Measurements from ENCODE around the gene SERPINB5. TPM values are rescaled to one million over a fixed set of nuclear protein-coding genes. Genes with fewer than 3 reads are reported as not detected.

SERPINB5 gene
- total and polyA plus RNA-seq, 2 experiments from 2014 or later = 0.16 TPM; not detected in 1

DNA sequence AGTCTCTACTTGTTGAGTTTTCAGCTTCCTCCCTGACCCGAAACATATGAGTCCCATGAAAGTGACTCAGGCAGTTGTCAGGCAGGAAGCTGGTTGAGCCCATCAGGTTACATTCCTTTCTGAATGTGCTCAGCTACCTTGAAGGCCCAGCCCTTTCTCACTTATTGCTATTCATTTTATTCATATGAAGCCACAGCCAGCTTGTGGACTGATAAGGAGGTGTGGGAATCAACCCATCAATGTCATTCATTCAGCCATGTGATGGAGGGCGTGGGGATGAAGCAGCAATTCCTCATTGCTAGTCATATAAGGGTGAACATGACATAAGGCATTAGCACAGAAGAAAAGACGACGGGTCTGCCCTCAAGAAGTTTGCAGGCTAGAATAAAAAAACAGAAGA is 49.2 kb upstream of the SERPINB5 start:
- DNase-seq (ENCODE audit: low spot score) = peak; percentile 51
- no peak overlapping the region for H3K27ac ChIP-seq (ENCODE audit: low read depth)
- H3K4me1 ChIP-seq (ENCODE audit: insufficient read depth) = no peaks in the 10 kb centered on the region
- H3K4me3 ChIP-seq = no peak overlapping the region
- no peaks in the 10 kb centered on the region for H3K9me3 Mint-ChIP-seq
- H3K27ac Mint-ChIP-seq = no peak overlapping the region
- H2AFZ ChIP-seq = no peak overlapping the region
- peaks cover 10% of the 10 kb centered on the region for H3K4me1 Mint-ChIP-seq
- H3K9me2 ChIP-seq (ENCODE audit: insufficient read depth) = no peaks in the 10 kb centered on the region
- H3K36me3 Mint-ChIP-seq (ENCODE audit: low read depth) = no peaks in the 10 kb centered on the region
- H3K4me3 Mint-ChIP-seq = no peak overlapping the region
- no peaks in the 10 kb centered on the region for H3K27me3 ChIP-seq (ENCODE audit: insufficient read depth)
- H4K20me1 ChIP-seq (replicated peaks; ENCODE audit: insufficient read depth) = no peaks in the 10 kb centered on the region
- H3K79me2 ChIP-seq (replicated peaks; ENCODE audit: insufficient read depth) = no peaks in the 10 kb centered on the region
- H3F3A ChIP-seq (replicated peaks; ENCODE audit: low read depth) = no peaks in the 10 kb centered on the region
- no peak for ATAC-seq
- no peaks in the 10 kb centered on the region for H3K36me3 ChIP-seq (ENCODE audit: insufficient read depth)
- TF ChIP-seq, protein P1, sequence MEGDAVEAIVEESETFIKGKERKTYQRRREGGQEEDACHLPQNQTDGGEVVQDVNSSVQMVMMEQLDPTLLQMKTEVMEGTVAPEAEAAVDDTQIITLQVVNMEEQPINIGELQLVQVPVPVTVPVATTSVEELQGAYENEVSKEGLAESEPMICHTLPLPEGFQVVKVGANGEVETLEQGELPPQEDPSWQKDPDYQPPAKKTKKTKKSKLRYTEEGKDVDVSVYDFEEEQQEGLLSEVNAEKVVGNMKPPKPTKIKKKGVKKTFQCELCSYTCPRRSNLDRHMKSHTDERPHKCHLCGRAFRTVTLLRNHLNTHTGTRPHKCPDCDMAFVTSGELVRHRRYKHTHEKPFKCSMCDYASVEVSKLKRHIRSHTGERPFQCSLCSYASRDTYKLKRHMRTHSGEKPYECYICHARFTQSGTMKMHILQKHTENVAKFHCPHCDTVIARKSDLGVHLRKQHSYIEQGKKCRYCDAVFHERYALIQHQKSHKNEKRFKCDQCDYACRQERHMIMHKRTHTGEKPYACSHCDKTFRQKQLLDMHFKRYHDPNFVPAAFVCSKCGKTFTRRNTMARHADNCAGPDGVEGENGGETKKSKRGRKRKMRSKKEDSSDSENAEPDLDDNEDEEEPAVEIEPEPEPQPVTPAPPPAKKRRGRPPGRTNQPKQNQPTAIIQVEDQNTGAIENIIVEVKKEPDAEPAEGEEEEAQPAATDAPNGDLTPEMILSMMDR (conservative IDR thresholded peaks at IDR 0.05; ENCODE audit: low read depth in 2 of 2) = no peak
- TF ChIP-seq POLR2AphosphoS5 (IDR thresholded peaks at IDR 0.05; ENCODE audit: low read depth) (no peak), JUNB (IDR thresholded peaks at IDR 0.05; ENCODE audit: unreplicated experiment) (no peak), NANOG (IDR thresholded peaks at IDR 0.05; ENCODE audit: borderline replicate concordance) (no peak), EZH2phosphoT487 (IDR thresholded peaks at IDR 0.05; ENCODE audit: unreplicated experiment) (no peak), STAT1 (IDR thresholded peaks at IDR 0.05; ENCODE audit: unreplicated experiment) (no peak), EZH2 (IDR thresholded peaks at IDR 0.05; ENCODE audit: low read depth, unreplicated experiment) (no peak), ZNF114 (CRISPR knock-in tag; IDR thresholded peaks at IDR 0.05) (no peak), ZNF331 (CRISPR knock-in tag; IDR thresholded peaks at IDR 0.05; ENCODE audit: low read depth) (no peak), CREB1 (CRISPR knock-in tag; IDR thresholded peaks at IDR 0.05; ENCODE audit: low read depth) (no peak)
- TF ChIP-seq, protein P2, sequence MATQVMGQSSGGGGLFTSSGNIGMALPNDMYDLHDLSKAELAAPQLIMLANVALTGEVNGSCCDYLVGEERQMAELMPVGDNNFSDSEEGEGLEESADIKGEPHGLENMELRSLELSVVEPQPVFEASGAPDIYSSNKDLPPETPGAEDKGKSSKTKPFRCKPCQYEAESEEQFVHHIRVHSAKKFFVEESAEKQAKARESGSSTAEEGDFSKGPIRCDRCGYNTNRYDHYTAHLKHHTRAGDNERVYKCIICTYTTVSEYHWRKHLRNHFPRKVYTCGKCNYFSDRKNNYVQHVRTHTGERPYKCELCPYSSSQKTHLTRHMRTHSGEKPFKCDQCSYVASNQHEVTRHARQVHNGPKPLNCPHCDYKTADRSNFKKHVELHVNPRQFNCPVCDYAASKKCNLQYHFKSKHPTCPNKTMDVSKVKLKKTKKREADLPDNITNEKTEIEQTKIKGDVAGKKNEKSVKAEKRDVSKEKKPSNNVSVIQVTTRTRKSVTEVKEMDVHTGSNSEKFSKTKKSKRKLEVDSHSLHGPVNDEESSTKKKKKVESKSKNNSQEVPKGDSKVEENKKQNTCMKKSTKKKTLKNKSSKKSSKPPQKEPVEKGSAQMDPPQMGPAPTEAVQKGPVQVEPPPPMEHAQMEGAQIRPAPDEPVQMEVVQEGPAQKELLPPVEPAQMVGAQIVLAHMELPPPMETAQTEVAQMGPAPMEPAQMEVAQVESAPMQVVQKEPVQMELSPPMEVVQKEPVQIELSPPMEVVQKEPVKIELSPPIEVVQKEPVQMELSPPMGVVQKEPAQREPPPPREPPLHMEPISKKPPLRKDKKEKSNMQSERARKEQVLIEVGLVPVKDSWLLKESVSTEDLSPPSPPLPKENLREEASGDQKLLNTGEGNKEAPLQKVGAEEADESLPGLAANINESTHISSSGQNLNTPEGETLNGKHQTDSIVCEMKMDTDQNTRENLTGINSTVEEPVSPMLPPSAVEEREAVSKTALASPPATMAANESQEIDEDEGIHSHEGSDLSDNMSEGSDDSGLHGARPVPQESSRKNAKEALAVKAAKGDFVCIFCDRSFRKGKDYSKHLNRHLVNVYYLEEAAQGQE (IDR thresholded peaks at IDR 0.05; ENCODE audit: unreplicated experiment) = no peak
- TF ChIP-seq, protein P3, sequence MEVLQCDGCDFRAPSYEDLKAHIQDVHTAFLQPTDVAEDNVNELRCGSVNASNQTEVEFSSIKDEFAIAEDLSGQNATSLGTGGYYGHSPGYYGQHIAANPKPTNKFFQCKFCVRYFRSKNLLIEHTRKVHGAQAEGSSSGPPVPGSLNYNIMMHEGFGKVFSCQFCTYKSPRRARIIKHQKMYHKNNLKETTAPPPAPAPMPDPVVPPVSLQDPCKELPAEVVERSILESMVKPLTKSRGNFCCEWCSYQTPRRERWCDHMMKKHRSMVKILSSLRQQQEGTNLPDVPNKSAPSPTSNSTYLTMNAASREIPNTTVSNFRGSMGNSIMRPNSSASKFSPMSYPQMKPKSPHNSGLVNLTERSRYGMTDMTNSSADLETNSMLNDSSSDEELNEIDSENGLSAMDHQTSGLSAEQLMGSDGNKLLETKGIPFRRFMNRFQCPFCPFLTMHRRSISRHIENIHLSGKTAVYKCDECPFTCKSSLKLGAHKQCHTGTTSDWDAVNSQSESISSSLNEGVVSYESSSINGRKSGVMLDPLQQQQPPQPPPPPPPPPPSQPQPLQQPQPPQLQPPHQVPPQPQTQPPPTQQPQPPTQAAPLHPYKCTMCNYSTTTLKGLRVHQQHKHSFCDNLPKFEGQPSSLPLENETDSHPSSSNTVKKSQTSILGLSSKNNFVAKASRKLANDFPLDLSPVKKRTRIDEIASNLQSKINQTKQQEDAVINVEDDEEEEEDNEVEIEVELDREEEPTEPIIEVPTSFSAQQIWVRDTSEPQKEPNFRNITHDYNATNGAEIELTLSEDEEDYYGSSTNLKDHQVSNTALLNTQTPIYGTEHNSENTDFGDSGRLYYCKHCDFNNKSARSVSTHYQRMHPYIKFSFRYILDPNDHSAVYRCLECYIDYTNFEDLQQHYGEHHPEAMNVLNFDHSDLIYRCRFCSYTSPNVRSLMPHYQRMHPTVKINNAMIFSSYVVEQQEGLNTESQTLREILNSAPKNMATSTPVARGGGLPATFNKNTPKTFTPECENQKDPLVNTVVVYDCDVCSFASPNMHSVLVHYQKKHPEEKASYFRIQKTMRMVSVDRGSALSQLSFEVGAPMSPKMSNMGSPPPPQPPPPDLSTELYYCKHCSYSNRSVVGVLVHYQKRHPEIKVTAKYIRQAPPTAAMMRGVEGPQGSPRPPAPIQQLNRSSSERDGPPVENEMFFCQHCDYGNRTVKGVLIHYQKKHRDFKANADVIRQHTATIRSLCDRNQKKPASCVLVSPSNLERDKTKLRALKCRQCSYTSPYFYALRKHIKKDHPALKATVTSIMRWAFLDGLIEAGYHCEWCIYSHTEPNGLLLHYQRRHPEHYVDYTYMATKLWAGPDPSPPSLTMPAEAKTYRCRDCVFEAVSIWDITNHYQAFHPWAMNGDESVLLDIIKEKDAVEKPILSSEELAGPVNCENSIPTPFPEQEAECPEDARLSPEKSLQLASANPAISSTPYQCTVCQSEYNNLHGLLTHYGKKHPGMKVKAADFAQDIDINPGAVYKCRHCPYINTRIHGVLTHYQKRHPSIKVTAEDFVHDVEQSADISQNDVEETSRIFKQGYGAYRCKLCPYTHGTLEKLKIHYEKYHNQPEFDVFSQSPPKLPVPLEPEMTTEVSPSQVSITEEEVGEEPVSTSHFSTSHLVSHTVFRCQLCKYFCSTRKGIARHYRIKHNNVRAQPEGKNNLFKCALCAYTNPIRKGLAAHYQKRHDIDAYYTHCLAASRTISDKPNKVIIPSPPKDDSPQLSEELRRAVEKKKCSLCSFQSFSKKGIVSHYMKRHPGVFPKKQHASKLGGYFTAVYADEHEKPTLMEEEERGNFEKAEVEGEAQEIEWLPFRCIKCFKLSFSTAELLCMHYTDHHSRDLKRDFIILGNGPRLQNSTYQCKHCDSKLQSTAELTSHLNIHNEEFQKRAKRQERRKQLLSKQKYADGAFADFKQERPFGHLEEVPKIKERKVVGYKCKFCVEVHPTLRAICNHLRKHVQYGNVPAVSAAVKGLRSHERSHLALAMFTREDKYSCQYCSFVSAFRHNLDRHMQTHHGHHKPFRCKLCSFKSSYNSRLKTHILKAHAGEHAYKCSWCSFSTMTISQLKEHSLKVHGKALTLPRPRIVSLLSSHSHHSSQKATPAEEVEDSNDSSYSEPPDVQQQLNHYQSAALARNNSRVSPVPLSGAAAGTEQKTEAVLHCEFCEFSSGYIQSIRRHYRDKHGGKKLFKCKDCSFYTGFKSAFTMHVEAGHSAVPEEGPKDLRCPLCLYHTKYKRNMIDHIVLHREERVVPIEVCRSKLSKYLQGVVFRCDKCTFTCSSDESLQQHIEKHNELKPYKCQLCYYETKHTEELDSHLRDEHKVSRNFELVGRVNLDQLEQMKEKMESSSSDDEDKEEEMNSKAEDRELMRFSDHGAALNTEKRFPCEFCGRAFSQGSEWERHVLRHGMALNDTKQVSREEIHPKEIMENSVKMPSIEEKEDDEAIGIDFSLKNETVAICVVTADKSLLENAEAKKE (CRISPR knock-in tag; IDR thresholded peaks at IDR 0.05) = no peak
- TF ChIP-seq, protein P4, sequence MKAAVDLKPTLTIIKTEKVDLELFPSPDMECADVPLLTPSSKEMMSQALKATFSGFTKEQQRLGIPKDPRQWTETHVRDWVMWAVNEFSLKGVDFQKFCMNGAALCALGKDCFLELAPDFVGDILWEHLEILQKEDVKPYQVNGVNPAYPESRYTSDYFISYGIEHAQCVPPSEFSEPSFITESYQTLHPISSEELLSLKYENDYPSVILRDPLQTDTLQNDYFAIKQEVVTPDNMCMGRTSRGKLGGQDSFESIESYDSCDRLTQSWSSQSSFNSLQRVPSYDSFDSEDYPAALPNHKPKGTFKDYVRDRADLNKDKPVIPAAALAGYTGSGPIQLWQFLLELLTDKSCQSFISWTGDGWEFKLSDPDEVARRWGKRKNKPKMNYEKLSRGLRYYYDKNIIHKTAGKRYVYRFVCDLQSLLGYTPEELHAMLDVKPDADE (IDR thresholded peaks at IDR 0.05) = no peak
- no peak overlapping the region for H3K4me2 ChIP-seq
- H3K27me3 Mint-ChIP-seq (ENCODE audit: insufficient read depth, low read depth, poor library complexity) = peaks cover 8% of the 10 kb centered on the region

Data from GM23338 (cell line).